Skin epidermis (tissue), 12 donors: ENCODE measurements around the gene ABTB2.
"Not testable (repeated sequence)": the region's sequence is repeated elsewhere in the genome, so short reads cannot be mapped to it uniquely, and the experiment has no call there.

Source experiments
- H3K27ac ChIP-seq, 21 experiments: fragments of 200-600 bp; sonication (generic) in 11 of 21; one replicate each; pipeline ENCODE4 v1.5.0; 2020; ENCODE audit warnings: mild to moderate bottlenecking in 3 of 21, inconsistent platforms in 2 of 21, moderate library complexity in 2 of 21
- H3K4me3 ChIP-seq, 7 experiments: fragments of 200-600 bp; sonication (generic) in 2 of 7; one replicate each; pipeline ENCODE4 v1.5.0; 2020; ENCODE audit warnings: inconsistent platforms in 2 of 7, mild to moderate bottlenecking in 2 of 7, moderate library complexity in 1 of 7

Gene ABTB2

GRCh38 chr11:34357701-34358257 lies at the start of gene ABTB2:
ABTB2 (minus strand) TSS chr11:34358010.
- H3K4me3 ChIP-seq: peak within 1 kb of the TSS; percentile 48 to 60 (median 50)
- peak within 1 kb of the TSS in 19 of 21 experiments; percentile 4 to 84 (median 64) for H3K27ac ChIP-seq

GRCh38 chr11:34407121-34407813 lies 49.5 kb upstream of the ABTB2 start:
- Histone ChIP-seq H3K4me3 (no peak overlapping the region), H3K27ac (peak overlapping the region in 5 of 21 experiments; percentile 12 to 56 (median 27))

GRCh38 chr11:34406413-34406812 lies 48.6 kb upstream of the ABTB2 start:
- no peak overlapping the region for H3K4me3 ChIP-seq
- H3K27ac ChIP-seq: peak overlapping the region in 2 of 21 experiments; percentile 12 to 16

- H3K27ac ChIP-seq: peak overlapping the region in 1 of 21 experiments; percentile 37
- H3K4me3 ChIP-seq: peak overlapping the region in 1 of 7 experiments; percentile 12
Measured at GRCh38 chr11:34405079-34405858, 47.5 kb upstream of the ABTB2 start.

- Histone ChIP-seq H3K27ac (peak overlapping the region in 1 of 21 experiments; percentile 11), H3K4me3 (no peak overlapping the region)
Measured at GRCh38 chr11:34404280-34404679, 46.5 kb upstream of the ABTB2 start.

GRCh38 chr11:34403431-34403830 lies 45.6 kb upstream of the ABTB2 start:
- H3K27ac ChIP-seq: no peak overlapping the region
- H3K4me3 ChIP-seq: no peak overlapping the region

- H3K27ac ChIP-seq: no peak overlapping the region
- H3K4me3 ChIP-seq: no peak overlapping the region
Measured at GRCh38 chr11:34397811-34398210, 40.0 kb upstream of the ABTB2 start.

- Histone ChIP-seq H3K27ac (no peak overlapping the region), H3K4me3 (no peak overlapping the region)
Measured at GRCh38 chr11:34397120-34397519, 39.3 kb upstream of the ABTB2 start.

- H3K4me3 ChIP-seq: no peak overlapping the region
- peak overlapping the region in 1 of 21 experiments; percentile 50 for H3K27ac ChIP-seq
Measured at GRCh38 chr11:34395916-34396550, 38.2 kb upstream of the ABTB2 start.

- H3K27ac ChIP-seq: peak overlapping the region in 2 of 21 experiments; percentile 19 to 50
- H3K4me3 ChIP-seq: no peak overlapping the region
Measured at GRCh38 chr11:34394771-34395300, 37.0 kb upstream of the ABTB2 start.

- Histone ChIP-seq H3K4me3 (no peak overlapping the region), H3K27ac (no peak overlapping the region)
Measured at GRCh38 chr11:34387653-34388052, 29.8 kb upstream of the ABTB2 start.

GRCh38 chr11:34386356-34386755 lies 28.5 kb upstream of the ABTB2 start:
- not testable (repeated sequence) for H3K4me3 ChIP-seq

GRCh38 chr11:34382532-34383276 lies 24.9 kb upstream of the ABTB2 start:
- Histone ChIP-seq H3K27ac (no peak overlapping the region), H3K4me3 (no peak overlapping the region)

More at GRCh38 chr11:34386356-34386755, 28.5 kb upstream of the ABTB2 start:
- H3K27ac ChIP-seq: not testable (repeated sequence)

- Histone ChIP-seq H3K27ac (no peak overlapping the region), H3K4me3 (no peak overlapping the region)
Measured at GRCh38 chr11:34381775-34382174, 24.0 kb upstream of the ABTB2 start.

- Histone ChIP-seq H3K4me3 (no peak overlapping the region), H3K27ac (no peak overlapping the region)
Measured at GRCh38 chr11:34380696-34381095, 22.9 kb upstream of the ABTB2 start.

- no peak overlapping the region for H3K27ac ChIP-seq
- H3K4me3 ChIP-seq: no peak overlapping the region
Measured at GRCh38 chr11:34379539-34379938, 21.7 kb upstream of the ABTB2 start.

- Histone ChIP-seq H3K4me3 (no peak overlapping the region), H3K27ac (no peak overlapping the region)
Measured at GRCh38 chr11:34379079-34379478, 21.3 kb upstream of the ABTB2 start.

GRCh38 chr11:34373727-34374126 lies 15.9 kb upstream of the ABTB2 start:
- Histone ChIP-seq H3K27ac (no peak overlapping the region), H3K4me3 (no peak overlapping the region)

- no peak overlapping the region for H3K27ac ChIP-seq
- no peak overlapping the region for H3K4me3 ChIP-seq
Measured at GRCh38 chr11:34366522-34366921, 8.7 kb upstream of the ABTB2 start.
